GM12891 (cell line): ENCODE measurements around the gene KRTAP12-3.

ENCODE experiments used
- POLR2A ChIP-seq: IDR thresholded peaks from 2 replicates; pipeline ENCODE4 v1.6.1; 2011; ENCODE audit warnings: low read depth, low read length, control low read depth
- POLR2AphosphoS5 ChIP-seq: IDR thresholded peaks from 2 replicates; pipeline ENCODE4 v1.6.1; 2011; ENCODE audit warnings: low read depth, low read length, control low read depth
- POU2F2 ChIP-seq: IDR thresholded peaks from 2 replicates; pipeline ENCODE4 v1.6.1; 2011; ENCODE audit warnings: low read depth, mild to moderate bottlenecking, control low read depth, low read length, moderate library complexity
- TAF1 ChIP-seq: IDR thresholded peaks from 2 replicates; pipeline ENCODE4 v1.6.1; 2011; ENCODE audit warnings: low read depth, low read length, control low read depth

DNA sequence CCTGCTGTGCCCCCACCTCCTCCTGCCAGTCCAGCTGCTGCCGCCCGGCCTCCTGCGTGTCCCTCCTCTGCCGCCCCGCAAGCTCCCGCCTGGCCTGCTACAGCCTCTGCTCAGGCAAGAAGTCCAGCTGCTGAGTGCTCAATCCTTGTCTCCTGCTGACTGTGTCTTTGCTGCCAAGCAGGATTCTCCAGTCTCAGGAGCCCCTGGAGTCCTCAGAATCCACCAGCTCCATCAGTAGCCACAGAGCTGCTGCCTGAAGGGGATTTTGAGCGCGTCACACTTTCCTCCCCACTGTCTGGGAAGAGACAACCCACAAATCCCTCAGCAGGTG is 10.5 kb upstream of the KRTAP12-3 start:
- no peak for TF ChIP-seq POLR2A
- no peak for TF ChIP-seq TAF1
- no peak for TF ChIP-seq POLR2AphosphoS5
- TF ChIP-seq POU2F2: no peak
